Measurements from ENCODE around the gene SLC39A7. TPM values are rescaled to one million over a fixed set of nuclear protein-coding genes. Genes with fewer than 3 reads are reported as not detected.

Gene SLC39A7
- total RNA-seq, 1 experiment from 2014 or later = 119 TPM

GRCh38 chr6:33185190-33185589 lies 15.5 kb upstream of the SLC39A7 start:
- Histone ChIP-seq H3K4me3 (ENCODE audit: low read depth, low read length, poor library complexity, severe bottlenecking) (no peak overlapping the region), H3K27ac (ENCODE audit: low read depth, low read length, poor library complexity, severe bottlenecking) (no peak overlapping the region), H3K36me3 (ENCODE audit: insufficient read depth, low read length, poor library complexity, severe bottlenecking) (no peaks in the 10 kb centered on the region), H3K4me1 (ENCODE audit: insufficient read depth, low read length, poor library complexity, severe bottlenecking) (peaks cover 9% of the 10 kb centered on the region), H3K27me3 (replicated peaks; ENCODE audit: insufficient read depth, low read depth, low read length, poor library complexity) (no peaks in the 10 kb centered on the region), H3K9me3 (ENCODE audit: low read depth, low read length, poor library complexity, severe bottlenecking) (no peaks in the 10 kb centered on the region)
- intact Hi-C loops (cut with micrococcal nuclease; ENCODE audit: unreplicated experiment) = no loop called here
- POLR2A ChIA-PET (ENCODE audit: low non-redundant PET) = no interaction called here
- TF ChIP-seq, protein P1, sequence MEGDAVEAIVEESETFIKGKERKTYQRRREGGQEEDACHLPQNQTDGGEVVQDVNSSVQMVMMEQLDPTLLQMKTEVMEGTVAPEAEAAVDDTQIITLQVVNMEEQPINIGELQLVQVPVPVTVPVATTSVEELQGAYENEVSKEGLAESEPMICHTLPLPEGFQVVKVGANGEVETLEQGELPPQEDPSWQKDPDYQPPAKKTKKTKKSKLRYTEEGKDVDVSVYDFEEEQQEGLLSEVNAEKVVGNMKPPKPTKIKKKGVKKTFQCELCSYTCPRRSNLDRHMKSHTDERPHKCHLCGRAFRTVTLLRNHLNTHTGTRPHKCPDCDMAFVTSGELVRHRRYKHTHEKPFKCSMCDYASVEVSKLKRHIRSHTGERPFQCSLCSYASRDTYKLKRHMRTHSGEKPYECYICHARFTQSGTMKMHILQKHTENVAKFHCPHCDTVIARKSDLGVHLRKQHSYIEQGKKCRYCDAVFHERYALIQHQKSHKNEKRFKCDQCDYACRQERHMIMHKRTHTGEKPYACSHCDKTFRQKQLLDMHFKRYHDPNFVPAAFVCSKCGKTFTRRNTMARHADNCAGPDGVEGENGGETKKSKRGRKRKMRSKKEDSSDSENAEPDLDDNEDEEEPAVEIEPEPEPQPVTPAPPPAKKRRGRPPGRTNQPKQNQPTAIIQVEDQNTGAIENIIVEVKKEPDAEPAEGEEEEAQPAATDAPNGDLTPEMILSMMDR (conservative IDR thresholded peaks at IDR 0.05; ENCODE audit: low read depth, low read length) = no peak
- CTCF ChIA-PET = no interaction called here
- no peak for DNase-seq (ENCODE audit: low spot score)
- no TSS peak for BruUV-seq (replicated peaks)

DNA sequence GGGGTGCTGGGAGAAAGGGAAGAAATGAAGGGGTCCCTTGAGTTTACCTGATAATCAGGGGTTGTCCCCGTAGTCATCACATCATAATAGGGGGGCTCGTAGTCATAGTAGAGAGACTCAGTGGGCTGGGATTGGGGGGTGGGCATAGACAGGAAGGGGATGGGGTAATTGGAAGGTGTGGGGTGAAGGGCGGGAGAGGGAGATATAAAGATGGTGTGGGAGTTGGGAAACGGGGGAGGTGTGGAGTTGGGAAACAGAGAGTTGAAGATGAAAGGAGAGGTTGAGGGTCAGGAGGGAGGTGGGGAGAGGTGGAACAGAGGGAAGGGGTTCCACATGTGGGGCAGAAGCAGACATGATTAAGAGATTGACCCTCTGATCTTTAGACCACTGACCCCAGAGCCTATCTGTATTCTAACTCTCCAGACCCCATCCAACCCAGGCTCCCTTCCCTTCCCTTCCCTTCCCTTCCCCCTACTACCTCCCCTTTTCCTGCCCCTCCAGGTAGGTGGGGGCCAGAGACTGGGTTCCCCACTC lies 14.9 kb upstream of the SLC39A7 start:
- Histone ChIP-seq H3K27ac (ENCODE audit: low read depth, low read length, poor library complexity, severe bottlenecking) (no peak overlapping the region), H3K4me3 (ENCODE audit: low read depth, low read length, poor library complexity, severe bottlenecking) (no peak overlapping the region), H3K36me3 (ENCODE audit: insufficient read depth, low read length, poor library complexity, severe bottlenecking) (no peaks in the 10 kb centered on the region), H3K4me1 (ENCODE audit: insufficient read depth, low read length, poor library complexity, severe bottlenecking) (peaks cover 9% of the 10 kb centered on the region), H3K9me3 (ENCODE audit: low read depth, low read length, poor library complexity, severe bottlenecking) (no peaks in the 10 kb centered on the region), H3K27me3 (replicated peaks; ENCODE audit: insufficient read depth, low read depth, low read length, poor library complexity) (no peaks in the 10 kb centered on the region)
- POLR2A ChIA-PET (ENCODE audit: low non-redundant PET) = no interaction called here
- no TSS peak for BruUV-seq (replicated peaks)
- no peak for DNase-seq (ENCODE audit: low spot score)
- CTCF ChIA-PET = no interaction called here
- TF ChIP-seq EZH2 (IDR thresholded peaks at IDR 0.05; ENCODE audit: borderline replicate concordance, low read depth, low read length, poor library complexity, severe bottlenecking) = no peak
- intact Hi-C loops (cut with micrococcal nuclease; ENCODE audit: unreplicated experiment) = no loop called here

DNA sequence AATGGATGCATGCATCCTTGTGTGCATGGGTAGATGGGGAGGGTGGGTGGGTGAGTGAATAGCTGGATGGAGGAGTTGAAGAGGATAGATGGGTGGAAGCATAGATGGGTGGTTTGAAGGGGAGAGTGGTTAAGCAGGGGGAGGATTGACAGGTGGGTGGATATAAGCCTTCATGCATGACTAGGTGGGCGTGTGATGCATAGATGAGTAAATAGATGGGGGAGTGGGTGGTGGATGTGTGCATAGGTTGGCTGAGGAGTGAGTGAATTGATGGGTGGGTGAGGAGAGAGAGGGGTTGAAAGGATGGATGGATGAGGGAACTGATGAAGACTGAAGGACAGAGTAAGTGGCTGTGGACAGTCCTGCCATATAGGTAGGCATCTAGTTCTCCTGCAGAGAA lies 12.9 kb upstream of the SLC39A7 start:
- intact Hi-C loops (cut with micrococcal nuclease; ENCODE audit: unreplicated experiment) = no loop called here
- Histone ChIP-seq H3K4me3 (ENCODE audit: low read depth, low read length, poor library complexity, severe bottlenecking) (no peak overlapping the region), H3K27me3 (replicated peaks; ENCODE audit: insufficient read depth, low read depth, low read length, poor library complexity) (no peaks in the 10 kb centered on the region), H3K4me1 (ENCODE audit: insufficient read depth, low read length, poor library complexity, severe bottlenecking) (peaks cover 13% of the 10 kb centered on the region), H3K27ac (ENCODE audit: low read depth, low read length, poor library complexity, severe bottlenecking) (no peak overlapping the region), H3K9me3 (ENCODE audit: low read depth, low read length, poor library complexity, severe bottlenecking) (no peaks in the 10 kb centered on the region), H3K36me3 (ENCODE audit: insufficient read depth, low read length, poor library complexity, severe bottlenecking) (no peaks in the 10 kb centered on the region)
- POLR2A ChIA-PET (ENCODE audit: low non-redundant PET) = no interaction called here
- no TSS peak for BruUV-seq (replicated peaks)
- CTCF ChIA-PET = no interaction called here
- TF ChIP-seq EZH2 (IDR thresholded peaks at IDR 0.05; ENCODE audit: borderline replicate concordance, low read depth, low read length, poor library complexity, severe bottlenecking) = no peak
- TF ChIP-seq, protein P1 (conservative IDR thresholded peaks at IDR 0.05; ENCODE audit: low read depth, low read length) = no peak
- no peak for DNase-seq (ENCODE audit: low spot score)

DNA sequence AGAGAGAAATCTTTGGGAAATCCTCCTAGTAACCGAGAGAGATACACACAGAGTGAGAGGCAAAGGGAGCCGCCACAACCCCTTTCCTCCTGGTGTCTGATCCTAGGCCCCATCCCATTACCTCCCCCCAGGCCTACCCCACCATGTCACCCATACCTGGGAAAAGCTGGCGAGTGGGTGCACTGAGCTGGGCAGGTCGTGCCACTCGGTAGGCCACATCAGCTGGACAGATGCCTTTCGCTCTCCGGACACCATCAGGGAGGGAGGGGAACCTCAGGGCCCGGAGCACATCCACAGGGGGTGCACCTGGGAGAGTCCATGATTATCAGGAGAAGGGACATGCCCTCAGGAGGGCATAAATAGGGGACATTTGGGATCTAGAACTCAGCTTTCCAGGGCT lies 11.5 kb upstream of the SLC39A7 start:
- Histone ChIP-seq H3K27ac (ENCODE audit: low read depth, low read length, poor library complexity, severe bottlenecking) (no peak overlapping the region), H3K36me3 (ENCODE audit: insufficient read depth, low read length, poor library complexity, severe bottlenecking) (peaks cover under 1% of the 10 kb centered on the region), H3K9me3 (ENCODE audit: low read depth, low read length, poor library complexity, severe bottlenecking) (no peaks in the 10 kb centered on the region), H3K27me3 (replicated peaks; ENCODE audit: insufficient read depth, low read depth, low read length, poor library complexity) (no peaks in the 10 kb centered on the region), H3K4me3 (ENCODE audit: low read depth, low read length, poor library complexity, severe bottlenecking) (no peak overlapping the region), H3K4me1 (ENCODE audit: insufficient read depth, low read length, poor library complexity, severe bottlenecking) (peaks cover 7% of the 10 kb centered on the region)
- BruUV-seq (replicated peaks) = no TSS peak
- no peak for DNase-seq (ENCODE audit: low spot score)
- TF ChIP-seq, protein P1 (conservative IDR thresholded peaks at IDR 0.05; ENCODE audit: low read depth, low read length) = no peak
- TF ChIP-seq EZH2 (IDR thresholded peaks at IDR 0.05; ENCODE audit: borderline replicate concordance, low read depth, low read length, poor library complexity, severe bottlenecking) = no peak
- POLR2A ChIA-PET (ENCODE audit: low non-redundant PET) = no interaction called here
- CTCF ChIA-PET = no interaction called here
- intact Hi-C loops (cut with micrococcal nuclease; ENCODE audit: unreplicated experiment) = no loop called here
